Smooth muscle cell (in vitro differentiated cells): ENCODE results near the gene SMIM15. TPM values are rescaled to one million over a fixed set of nuclear protein-coding genes. Genes with fewer than 3 reads are reported as not detected.

Experiments
- DNase-seq: peaks from one replicate; lab custom pipeline; 2025; ENCODE audit not compliant: unreplicated experiment; lab: John Stamatoyannopoulos, UW
- H2AFZ ChIP-seq: fragments of 200-600 bp; sonication (generic); 2 replicates; pipeline ENCODE4 v1.6.0; 2016; ENCODE audit warnings: antibody characterized with exemption, low read depth, mild to moderate bottlenecking
- H3F3A ChIP-seq: fragments of 200-600 bp; sonication (generic); 2 replicates; pipeline ENCODE4 v1.6.0; 2017; ENCODE audit warnings: antibody characterized with exemption, low read depth
- H3K27ac ChIP-seq: fragments of 200-600 bp; sonication (generic); 2 replicates; pipeline ENCODE4 v1.5.1; 2016; ENCODE audit warnings: low read depth, mild to moderate bottlenecking
- H3K27me3 ChIP-seq: fragments of 200-600 bp; sonication (generic); 2 replicates; pipeline ENCODE4 v1.6.1; 2016; ENCODE audit warnings: low read depth, mild to moderate bottlenecking
- H3K36me3 ChIP-seq: fragments of 200-600 bp; sonication (generic); 2 replicates; pipeline ENCODE4 v1.5.1; 2016; ENCODE audit warnings: low read depth
- H3K4me1 ChIP-seq: fragments of 200-600 bp; sonication (generic); 2 replicates; pipeline ENCODE4 v1.5.1; 2016; ENCODE audit warnings: low read depth
- H3K4me2 ChIP-seq: fragments of 200-600 bp; sonication (generic); 2 replicates; pipeline ENCODE4 v1.6.0; 2016; ENCODE audit warnings: mild to moderate bottlenecking
- H3K4me3 ChIP-seq: fragments of 200-600 bp; sonication (generic); 2 replicates; pipeline ENCODE4 v1.5.1; 2016; ENCODE audit warnings: mild to moderate bottlenecking
- H3K79me2 ChIP-seq: fragments of 200-600 bp; sonication (generic); 2 replicates; pipeline ENCODE4 v1.6.0; 2016; ENCODE audit warnings: low read depth, mild to moderate bottlenecking
- H3K9ac ChIP-seq: fragments of 200-600 bp; sonication (generic); 2 replicates; pipeline ENCODE4 v1.6.0; 2016; ENCODE audit warnings: low read depth
- H3K9me3 ChIP-seq: fragments of 200-600 bp; sonication (generic); replicated peaks from 2 replicates; pipeline ENCODE4 v1.5.1; 2016; ENCODE audit warnings: low read depth
- H4K20me1 ChIP-seq: fragments of 200-600 bp; sonication (generic); 2 replicates; pipeline ENCODE4 v1.6.0; 2016; ENCODE audit warnings: low read depth
- CTCF ChIP-seq: fragments of 200-600 bp; sonication (generic); IDR thresholded peaks from 2 replicates; pipeline ENCODE4 v1.5.1; 2017; ENCODE audit warnings: borderline replicate concordance, mild to moderate bottlenecking, antibody characterized with exemption; ENCODE audit not compliant: insufficient read depth, poor library complexity, severe bottlenecking
- WGBS: methylation state at CpG from one replicate; pipeline ENCODE4 v1.1.7; 2016; ENCODE audit warnings: low lambda C conversion rate; 5-methylcytosine and 5-hydroxymethylcytosine counted together
- polyA plus RNA-seq: library from polyadenylated mRNA; unstranded; fragments of >200 nt; fragmentation: Nextera tagmentation; extraction: Ambion mirVana; gene quantifications from 2 replicates; pipeline ENCODE4 v1.2.1, GENCODE V29; 2016
- total RNA-seq: library from RNA; depleted of rRNA; stranded (reverse); fragments of >200 nt; gene quantifications from 2 replicates; pipeline ENCODE4 v1.2.3, GENCODE V29; 2014

Gene SMIM15
- total and polyA plus RNA-seq, 2 experiments from 2014 or later: 51.4 to 52.2 TPM

DNA sequence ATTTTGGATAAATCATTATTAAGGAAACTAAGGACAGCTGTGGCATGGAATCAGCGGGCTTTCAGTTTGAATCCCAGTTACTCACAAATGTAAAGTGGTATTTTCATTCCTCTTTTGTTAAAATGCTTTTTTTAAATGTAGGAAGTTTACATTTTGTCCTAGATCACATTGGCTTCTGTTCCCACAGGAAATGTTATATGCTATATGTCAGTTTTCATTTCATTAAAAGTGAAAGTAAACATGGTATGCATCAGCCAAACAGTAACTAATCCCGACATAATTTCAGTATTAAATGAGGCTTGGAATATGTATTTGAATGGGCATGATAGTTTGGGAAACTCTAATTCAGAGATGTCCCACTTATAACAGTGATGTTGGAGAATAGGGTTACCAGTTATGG lies 18.6 kb upstream of the SMIM15 start:
- Histone ChIP-seq H3K27me3 (no peaks in the 10 kb centered on the region), H3K4me2 (no peak overlapping the region), H3K36me3 (no peaks in the 10 kb centered on the region), H3K79me2 (no peaks in the 10 kb centered on the region), H3K9ac (no peak overlapping the region), H3K4me3 (no peak overlapping the region), H3K9me3 (no peaks in the 10 kb centered on the region), H3K27ac (no peak overlapping the region), H2AFZ (no peak overlapping the region), H4K20me1 (no peaks in the 10 kb centered on the region), H3F3A (no peaks in the 10 kb centered on the region), H3K4me1 (no peaks in the 10 kb centered on the region)
- DNase-seq: no peak
- 95% methylated on average over 2 of the region's 2 CpGs for WGBS
- no peak for TF ChIP-seq CTCF

- no peak for TF ChIP-seq CTCF
Measured at GRCh38 chr5:61178702-61179101, 16.4 kb upstream of the SMIM15 start.

GRCh38 chr5:61177716-61178115 lies 15.4 kb upstream of the SMIM15 start:
- TF ChIP-seq CTCF: no peak
- 82% methylated on average over 7 of the region's 7 CpGs for WGBS

More at GRCh38 chr5:61178702-61179101, 16.4 kb upstream of the SMIM15 start:
- no peak for DNase-seq
- H4K20me1 ChIP-seq: no peaks in the 10 kb centered on the region
- H3K27ac ChIP-seq: no peak overlapping the region
- no peak overlapping the region for H3K4me3 ChIP-seq
- no peaks in the 10 kb centered on the region for H3K9me3 ChIP-seq
- H3K9ac ChIP-seq: no peak overlapping the region
- H3K4me1 ChIP-seq: no peaks in the 10 kb centered on the region
- H3K79me2 ChIP-seq: no peaks in the 10 kb centered on the region
- no peak overlapping the region for H3K4me2 ChIP-seq
- no peaks in the 10 kb centered on the region for H3K27me3 ChIP-seq
- H3F3A ChIP-seq: no peaks in the 10 kb centered on the region
- no peaks in the 10 kb centered on the region for H3K36me3 ChIP-seq
- WGBS: 94% methylated on average over 4 of the region's 4 CpGs
- H2AFZ ChIP-seq: no peak overlapping the region

GRCh38 chr5:61177070-61177469 lies 14.8 kb upstream of the SMIM15 start:
- 92% methylated on average over 3 of the region's 3 CpGs for WGBS
- no peak for TF ChIP-seq CTCF
- Histone ChIP-seq H3F3A (no peaks in the 10 kb centered on the region), H4K20me1 (no peaks in the 10 kb centered on the region), H3K36me3 (no peaks in the 10 kb centered on the region), H3K9ac (no peak overlapping the region), H3K4me1 (no peaks in the 10 kb centered on the region), H3K27ac (no peak overlapping the region), H3K4me2 (no peak overlapping the region), H3K9me3 (no peaks in the 10 kb centered on the region), H3K4me3 (no peak overlapping the region), H2AFZ (no peak overlapping the region), H3K79me2 (no peaks in the 10 kb centered on the region), H3K27me3 (no peaks in the 10 kb centered on the region)
- DNase-seq: no peak

More at GRCh38 chr5:61177716-61178115, 15.4 kb upstream of the SMIM15 start:
- Histone ChIP-seq H3K4me1 (no peaks in the 10 kb centered on the region), H4K20me1 (no peaks in the 10 kb centered on the region), H3K27me3 (no peaks in the 10 kb centered on the region), H3K9me3 (no peaks in the 10 kb centered on the region), H3K4me2 (no peak overlapping the region), H3K9ac (no peak overlapping the region), H2AFZ (no peak overlapping the region), H3K27ac (no peak overlapping the region), H3K4me3 (no peak overlapping the region), H3K36me3 (no peaks in the 10 kb centered on the region), H3F3A (no peaks in the 10 kb centered on the region), H3K79me2 (no peaks in the 10 kb centered on the region)
- DNase-seq: no peak
